Measurements from ENCODE around the gene BACE1-AS. TPM values are rescaled to one million over a fixed set of nuclear protein-coding genes. Genes with fewer than 3 reads are reported as not detected.

The BACE1-AS gene
- total RNA-seq, 2 donors from 2014 or later: 7.5 to 9.0 TPM

GRCh38 chr11:117333917-117334316 is 42.8 kb downstream of the BACE1-AS start:
- Histone ChIP-seq H3K36me3 (peaks cover 15% of the 10 kb centered on the region), H3K4me3 (no peak overlapping the region), H3K4me1 (peaks cover 0 to 6% of the 10 kb centered on the region in 2 donors), H3K27me3 (no peaks in the 10 kb centered on the region), H3K27ac (no peak overlapping the region), H3K9me3 (no peaks in the 10 kb centered on the region)
- DNase-seq (ENCODE audit: low spot score): no peak
- TF ChIP-seq CTCF (IDR thresholded peaks at IDR 0.05): no peak

- no peaks in the 10 kb centered on the region for H3K9me3 ChIP-seq
- H3K4me3 ChIP-seq: no peak overlapping the region
- H3K27me3 ChIP-seq: no peaks in the 10 kb centered on the region
- H3K36me3 ChIP-seq: peaks cover 15% of the 10 kb centered on the region
- H3K4me1 ChIP-seq: no peaks in the 10 kb centered on the region
- TF ChIP-seq CTCF (IDR thresholded peaks at IDR 0.05): no peak
- DNase-seq (ENCODE audit: low spot score): no peak
- no peak overlapping the region for H3K27ac ChIP-seq
Measured at GRCh38 chr11:117334896-117335295, 43.8 kb downstream of the BACE1-AS start.

- DNase-seq (ENCODE audit: low spot score): no peak
- H3K36me3 ChIP-seq: peaks cover 15% of the 10 kb centered on the region
- H3K27ac ChIP-seq: no peak overlapping the region
- no peak for TF ChIP-seq CTCF (IDR thresholded peaks at IDR 0.05)
- no peak overlapping the region for H3K4me3 ChIP-seq
- H3K4me1 ChIP-seq: no peaks in the 10 kb centered on the region
- H3K9me3 ChIP-seq: no peaks in the 10 kb centered on the region
- H3K27me3 ChIP-seq: no peaks in the 10 kb centered on the region
Measured at GRCh38 chr11:117335399-117335798, 44.3 kb downstream of the BACE1-AS start.

GRCh38 chr11:117337076-117337475 is 45.9 kb downstream of the BACE1-AS start:
- no peak for TF ChIP-seq CTCF (IDR thresholded peaks at IDR 0.05)

More at GRCh38 chr11:117337076-117337475, 45.9 kb downstream of the BACE1-AS start:
- H3K9me3 ChIP-seq: no peaks in the 10 kb centered on the region
- no peak overlapping the region for H3K4me3 ChIP-seq
- peaks cover 15% of the 10 kb centered on the region for H3K36me3 ChIP-seq
- no peak for DNase-seq (ENCODE audit: low spot score)
- H3K4me1 ChIP-seq: no peaks in the 10 kb centered on the region
- no peak overlapping the region for H3K27ac ChIP-seq
- H3K27me3 ChIP-seq: no peaks in the 10 kb centered on the region

Other genes with a start within 250 kb of the BACE1-AS start
- gene SIK3, start 192.9 kb upstream of the BACE1-AS start, total RNA-seq: 10 to 100 TPM; 27.0 to 40.1 TPM
- 10 to 100 TPM; 41.1 to 65.8 TPM for gene PAFAH1B2, start 147.1 kb upstream of the BACE1-AS start, total RNA-seq
- gene SIDT2, start 112.6 kb upstream of the BACE1-AS start, total RNA-seq: 10 to 100 TPM; 19.1 to 33.0 TPM
- 1,000 to 10,000 TPM in 1 of 2 donors, 100 to 1,000 TPM in 1; 442 to 1,859 TPM for gene TAGLN, start 92.0 kb upstream of the BACE1-AS start, total RNA-seq
- 10 to 100 TPM; 25.3 to 32.8 TPM for gene PCSK7, start 59.3 kb upstream of the BACE1-AS start, total RNA-seq
- gene RNF214, start 58.7 kb upstream of the BACE1-AS start, total RNA-seq: 10 to 100 TPM; 11.0 to 11.5 TPM
- 10 to 100 TPM; 11.9 to 20.3 TPM for gene BACE1, start 24.9 kb downstream of the BACE1-AS start, total RNA-seq
- 1 to 10 TPM; 3.3 to 7.6 TPM for gene CEP164, start 36.5 kb downstream of the BACE1-AS start, total RNA-seq

All from right atrium auricular region (tissue), 2 donors.